GM21381 (cell line): ENCODE measurements around the gene GPR89A.
"Not testable (repeated sequence)": the region's sequence is repeated elsewhere in the genome, so short reads cannot be mapped to it uniquely, and the experiment has no call there.

Experiments used
- ATAC-seq: cut with Tn5 transposase; IDR thresholded peaks from one replicate; pipeline ENCODE4 v1.9.1; 2021; ENCODE audit warnings: mild to moderate bottlenecking, moderate library complexity; ENCODE audit not compliant: unreplicated experiment

GPR89A gene

DNA sequence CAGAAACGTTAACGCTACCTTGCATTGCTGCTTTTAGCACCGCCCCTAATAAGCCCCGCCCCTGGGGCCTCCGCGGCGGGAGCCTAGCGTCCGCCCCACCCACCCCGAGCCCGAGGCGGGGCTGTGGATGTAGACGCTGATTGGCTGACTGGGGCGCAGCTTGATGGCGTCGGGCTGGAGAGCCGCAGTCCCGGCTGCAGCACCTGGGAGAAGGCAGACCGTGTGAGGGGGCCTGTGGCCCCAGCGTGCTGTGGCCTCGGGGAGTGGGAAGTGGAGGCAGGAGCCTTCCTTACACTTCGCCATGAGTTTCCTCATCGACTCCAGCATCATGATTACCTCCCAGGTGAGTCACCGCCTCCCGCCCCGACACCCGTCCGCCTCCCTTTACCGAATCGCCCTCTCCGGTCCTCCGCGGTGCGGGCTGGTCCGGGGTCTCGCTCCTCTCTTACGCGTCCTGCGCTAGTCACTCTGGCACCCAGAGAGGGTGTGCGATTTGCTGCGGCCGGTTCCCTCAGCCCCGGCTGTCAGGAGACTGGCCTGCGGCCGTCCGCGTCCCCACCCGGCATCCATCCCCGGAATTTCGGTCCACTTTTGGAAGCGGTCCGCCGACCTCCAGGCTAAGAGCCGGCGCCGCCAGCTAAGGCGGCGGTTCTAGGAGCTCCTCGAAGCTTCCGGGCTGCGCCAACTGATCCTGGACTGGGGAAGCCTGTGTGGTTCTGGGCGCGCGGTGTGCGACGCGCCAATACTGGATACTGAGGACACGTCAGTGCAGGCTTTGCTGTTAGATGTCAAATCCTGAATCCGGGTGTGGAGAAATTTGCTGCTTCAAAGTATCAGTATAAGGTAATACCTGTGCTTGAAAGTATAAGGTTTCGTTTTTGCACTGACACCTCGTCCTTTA lies at the start of gene GPR89A:
TSS of gene GPR89A (plus strand) at position 156 of the 901 bp plus-strand sequence. CDS start at position 302, 146 bp downstream.
- ATAC-seq = peak; percentile 95

DNA sequence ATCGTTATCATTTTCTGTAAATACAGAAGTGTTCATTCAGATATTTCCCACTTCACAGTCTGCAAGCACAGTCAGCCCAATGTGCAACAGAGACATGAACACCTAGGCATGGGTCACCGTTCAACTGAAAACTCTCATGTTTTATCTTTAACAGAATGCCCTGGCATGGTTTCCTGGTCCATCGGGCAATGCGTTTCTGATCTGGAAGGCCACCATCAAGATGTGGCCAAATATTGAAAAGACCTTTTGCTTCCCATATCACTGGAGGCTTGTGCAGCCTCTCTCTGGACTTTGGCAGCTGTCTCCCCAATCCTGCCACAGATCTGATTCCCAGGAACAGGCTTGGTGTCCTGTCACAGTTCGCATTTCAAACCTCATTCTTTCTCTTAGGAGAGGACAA lies 21.0 kb upstream of the GPR89A start:
- ATAC-seq = not testable (repeated sequence)

DNA sequence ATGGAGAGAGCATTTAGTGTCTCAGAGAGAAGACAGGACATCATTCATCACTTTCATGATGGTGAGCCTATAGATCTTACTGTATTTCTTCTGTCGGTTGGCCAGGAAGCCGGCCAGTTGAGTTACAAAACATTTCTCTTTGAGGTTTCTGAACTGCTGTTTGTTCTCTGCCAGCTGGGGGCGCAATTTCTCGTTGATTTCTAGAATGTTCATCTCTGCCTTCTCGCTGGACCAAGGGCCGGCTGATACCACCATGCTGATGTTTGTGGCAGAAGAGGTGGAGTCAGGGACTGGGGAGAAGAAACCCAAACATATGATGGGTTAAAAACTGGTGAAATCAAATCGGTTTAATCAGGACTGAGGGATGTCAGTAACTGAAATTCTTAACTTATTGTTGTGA lies 17.0 kb upstream of the GPR89A start:
- not testable (repeated sequence) for ATAC-seq

- ATAC-seq = not testable (repeated sequence)
Measured at GRCh38 chr1:145592347-145592746, 15.4 kb upstream of the GPR89A start.

- ATAC-seq = not testable (repeated sequence)
Measured at GRCh38 chr1:145595421-145595820, 12.4 kb upstream of the GPR89A start.

DNA sequence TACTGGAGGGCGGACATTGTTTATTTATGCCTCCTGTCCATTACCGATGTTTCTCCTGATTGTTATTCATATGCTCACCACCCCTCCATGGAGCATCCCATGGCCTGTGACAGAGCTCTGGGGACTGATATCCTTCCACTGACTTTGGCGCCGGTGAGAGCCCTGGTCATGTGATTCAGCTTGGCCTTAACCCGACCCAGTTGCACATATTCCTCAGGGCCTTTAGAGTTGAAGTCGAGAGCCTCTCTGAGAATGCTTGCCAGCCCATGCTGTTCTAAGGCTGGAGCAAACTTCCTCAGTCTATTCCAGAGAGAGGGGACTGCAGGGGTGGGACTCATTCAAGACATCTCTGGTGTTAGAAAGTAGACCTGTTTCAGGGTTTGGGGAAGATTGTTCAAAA lies 11.6 kb upstream of the GPR89A start:
- not testable (repeated sequence) for ATAC-seq

- not testable (repeated sequence) for ATAC-seq
Measured at GRCh38 chr1:145599426-145599825, 8.4 kb upstream of the GPR89A start.

GRCh38 chr1:145601593-145601992 lies 6.2 kb upstream of the GPR89A start:
- ATAC-seq = no peak

DNA sequence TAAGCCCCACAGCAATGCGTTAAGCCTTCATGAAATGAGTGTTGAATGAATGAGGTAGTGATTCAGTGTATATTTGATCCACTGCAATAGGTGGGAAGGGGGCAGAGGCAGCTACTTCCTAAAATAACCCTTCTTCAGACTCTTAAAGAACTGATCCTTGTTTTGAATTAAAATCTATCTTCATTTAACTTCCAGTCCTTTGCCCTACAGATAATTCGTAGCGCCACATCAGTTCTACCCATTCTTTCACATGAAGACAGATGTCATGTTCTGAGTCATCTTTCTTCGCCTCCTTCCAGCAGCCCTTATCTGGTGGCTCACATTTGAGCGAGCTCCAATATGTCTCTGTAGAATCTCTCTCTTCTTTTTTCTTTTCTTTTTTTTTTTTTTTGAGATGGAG lies 948 bp upstream of the GPR89A start:
- ATAC-seq = not testable (repeated sequence)

DNA sequence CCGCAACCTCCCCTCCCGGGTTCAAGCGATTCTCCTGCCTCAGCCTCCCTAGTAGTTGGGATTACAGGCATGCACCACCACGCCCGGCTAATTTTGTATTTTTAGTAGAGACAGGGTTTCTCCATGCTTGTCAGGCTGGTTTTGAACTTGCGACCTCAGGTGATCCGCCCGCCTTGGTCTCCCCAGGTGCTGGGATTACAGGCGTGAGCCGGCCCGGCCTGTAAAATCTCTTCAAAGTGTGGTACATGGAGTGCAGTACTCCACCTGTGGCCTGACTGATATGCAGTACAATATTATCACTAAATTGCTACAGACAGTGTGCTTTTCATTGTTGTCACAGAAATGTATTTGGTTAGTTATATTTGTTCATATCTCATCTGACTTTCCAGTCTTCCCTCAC lies 499 bp upstream of the GPR89A start:
- ATAC-seq = not testable (repeated sequence)

- ATAC-seq = not testable (repeated sequence)
Measured at GRCh38 chr1:145610744-145611143, 3.0 kb downstream of the GPR89A start.

- not testable (repeated sequence) for ATAC-seq
Measured at GRCh38 chr1:145620073-145620472, 12.3 kb downstream of the GPR89A start.

DNA sequence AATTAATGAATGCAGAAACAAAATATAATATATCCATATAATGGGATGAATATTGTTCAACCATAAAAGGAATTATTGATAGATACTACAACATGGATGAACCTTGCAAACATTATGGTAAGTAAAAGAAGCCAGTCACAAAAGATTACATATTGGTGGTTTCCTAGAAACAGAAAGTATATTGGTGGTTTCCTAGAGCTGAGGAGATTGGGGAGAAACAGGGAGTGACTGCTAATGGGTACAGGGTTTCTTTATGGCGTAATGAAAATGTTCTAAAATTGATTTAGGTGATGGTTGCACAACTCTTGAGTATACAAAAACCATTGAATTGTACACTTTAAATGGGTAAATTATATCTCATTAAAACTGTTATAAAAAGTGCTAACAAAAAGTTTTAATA lies 14.4 kb downstream of the GPR89A start:
- ATAC-seq = not testable (repeated sequence)

DNA sequence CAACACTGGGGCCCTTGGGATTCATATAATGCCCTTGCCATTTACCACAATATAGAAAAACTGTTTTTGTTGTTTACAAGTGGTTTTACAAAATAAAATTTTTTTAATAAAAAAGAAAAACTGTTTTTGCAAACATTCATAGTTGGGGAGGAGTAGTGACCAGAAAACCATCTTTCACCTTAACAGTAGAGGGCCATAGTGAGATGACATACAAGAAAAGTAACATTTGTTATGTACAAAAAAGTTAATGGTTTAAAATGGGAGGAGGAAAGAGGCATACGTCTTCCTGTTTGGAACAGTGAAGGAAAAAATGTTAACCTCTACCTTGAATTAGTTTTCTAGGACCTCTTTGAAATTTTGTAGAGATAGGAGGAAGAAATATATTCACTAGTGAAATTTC lies 28.4 kb downstream of the GPR89A start:
- not testable (repeated sequence) for ATAC-seq

DNA sequence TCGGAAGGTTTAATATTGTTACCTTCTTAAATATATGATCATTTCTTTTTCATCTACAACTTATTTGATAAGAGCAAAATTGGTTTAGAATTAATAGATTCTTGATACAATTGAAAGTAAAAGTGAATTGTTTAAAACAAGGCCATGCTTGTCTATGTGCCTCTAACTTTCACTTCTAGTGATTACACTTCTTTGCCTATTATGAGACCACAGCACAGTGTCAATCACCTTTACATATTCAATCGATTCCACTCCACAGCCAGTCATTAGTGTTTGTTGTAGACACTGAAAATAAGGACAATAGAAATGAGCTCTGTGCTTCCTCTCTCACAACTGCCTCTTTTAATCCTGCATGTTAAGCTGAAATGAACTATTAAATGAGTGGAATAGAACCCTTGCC lies 34.1 kb downstream of the GPR89A start:
- not testable (repeated sequence) for ATAC-seq

GRCh38 chr1:145643990-145644389 lies 36.2 kb downstream of the GPR89A start:
- not testable (repeated sequence) for ATAC-seq

DNA sequence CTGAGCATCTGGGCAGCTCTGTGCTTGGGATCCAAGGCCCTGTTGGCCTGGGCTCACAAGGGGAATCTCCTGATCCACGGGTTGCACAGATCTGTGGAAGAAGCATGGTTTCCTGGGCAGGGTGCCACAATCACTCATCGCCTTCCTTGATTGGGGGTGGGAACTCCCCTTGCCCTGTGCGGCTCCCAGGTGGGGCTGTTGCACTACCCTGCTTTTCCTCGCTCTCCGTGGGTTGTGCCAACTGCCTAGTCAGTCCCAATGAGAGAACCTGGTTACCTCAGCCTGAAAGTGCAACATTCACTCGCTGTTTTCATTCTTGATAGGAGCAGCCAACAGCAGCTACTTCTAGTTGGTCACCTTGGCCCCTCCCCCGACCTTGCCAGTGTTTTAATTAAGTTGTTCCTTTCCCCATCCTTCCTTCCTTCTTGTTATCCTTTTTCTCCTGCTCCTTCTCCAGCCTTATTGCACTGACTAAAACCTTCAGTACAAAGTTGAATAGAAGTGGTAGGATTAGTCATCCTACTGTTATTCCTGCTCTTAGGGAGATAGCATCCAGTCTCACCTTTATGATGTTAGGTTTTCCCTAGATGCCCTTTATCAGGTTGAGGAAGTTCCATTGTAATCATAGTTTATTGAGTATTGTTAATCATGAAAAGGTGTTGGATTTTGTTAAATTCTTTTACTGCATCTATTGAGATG lies 48.6 kb downstream of the GPR89A start:
- ATAC-seq = not testable (repeated sequence)

DNA sequence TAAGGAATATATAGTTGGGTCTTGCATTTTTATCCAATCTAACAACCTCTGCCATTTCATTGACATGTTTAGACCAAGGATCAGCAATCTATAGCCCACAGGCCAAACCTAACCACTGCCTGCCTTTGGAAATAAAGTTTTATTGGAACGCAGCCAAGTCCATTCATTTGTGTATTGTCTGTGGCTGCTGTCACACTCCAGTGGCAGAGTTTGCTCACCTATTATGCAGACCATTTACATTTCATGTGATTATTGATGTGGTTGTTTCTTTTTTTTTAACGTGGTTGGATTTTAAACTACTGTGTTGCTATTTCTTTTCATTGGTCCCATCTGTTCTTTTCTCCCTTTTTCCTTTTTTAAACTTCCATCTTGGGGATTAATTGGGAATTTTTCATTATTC lies 54.7 kb downstream of the GPR89A start:
- not testable (repeated sequence) for ATAC-seq

- not testable (repeated sequence) for ATAC-seq
Measured at GRCh38 chr1:145665015-145665414, 57.2 kb downstream of the GPR89A start.

DNA sequence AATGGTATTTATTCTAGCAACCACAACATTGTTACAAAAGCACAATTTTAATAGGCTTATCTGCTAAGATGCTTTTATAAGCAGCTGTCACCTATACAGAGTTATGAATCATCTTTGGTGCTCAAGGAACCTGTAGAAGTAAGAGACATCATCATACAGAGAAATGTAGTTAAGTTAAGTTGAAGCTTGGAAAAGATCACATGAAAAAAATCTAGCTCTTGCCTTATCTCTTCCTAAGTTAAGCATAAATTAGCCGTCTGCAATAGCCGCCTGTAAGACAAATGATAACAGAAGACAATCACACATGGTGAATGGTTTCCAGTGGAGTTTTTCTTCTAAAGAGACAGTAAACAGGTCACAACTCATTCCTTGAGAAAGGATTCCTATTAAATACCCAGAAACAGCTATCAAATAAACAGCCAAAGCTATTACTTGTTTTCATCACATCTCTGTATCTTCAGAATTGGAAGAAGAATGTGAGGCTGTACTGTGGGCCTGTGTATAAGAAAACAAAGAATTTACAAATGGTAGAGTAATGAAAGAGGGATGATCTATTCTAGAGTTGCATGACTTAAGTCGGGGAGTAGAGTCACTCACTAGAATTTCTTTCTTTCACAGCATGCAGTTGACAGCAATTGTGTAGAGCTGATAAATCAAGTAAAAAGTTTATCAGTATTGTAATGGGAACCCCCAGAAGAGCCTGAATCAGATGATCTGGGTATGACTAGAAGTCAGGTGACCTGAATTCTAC lies 63.4 kb downstream of the GPR89A start:
- not testable (repeated sequence) for ATAC-seq

- not testable (repeated sequence) for ATAC-seq
Measured at GRCh38 chr1:145673217-145673616, 65.4 kb downstream of the GPR89A start.
